ENCODE data around the gene SPAG16.
"Not testable (repeated sequence)": the region's sequence is repeated elsewhere in the genome, so short reads cannot be mapped to it uniquely, and the experiment has no call there.

Gene SPAG16

GRCh38 chr2:213559053-213559452, 274.8 kb downstream of the SPAG16 start:
- DNase-seq: no peak

- no peak for DNase-seq
Observed at GRCh38 chr2:213561759-213562158, 277.5 kb downstream of the SPAG16 start.

- DNase-seq: no peak
Observed at GRCh38 chr2:213562539-213563180, 278.4 kb downstream of the SPAG16 start.

GRCh38 chr2:213566846-213567245, 282.6 kb downstream of the SPAG16 start:
- no peak for DNase-seq

GRCh38 chr2:213609570-213610170, 325.4 kb downstream of the SPAG16 start:
- no peak for DNase-seq

GRCh38 chr2:213627054-213627710, 342.9 kb downstream of the SPAG16 start:
- DNase-seq: no peak

GRCh38 chr2:213627835-213628460, 343.7 kb downstream of the SPAG16 start:
- no peak for DNase-seq

- no peak for DNase-seq
Observed at GRCh38 chr2:213640738-213641425, 356.6 kb downstream of the SPAG16 start.

- DNase-seq: no peak
Observed at GRCh38 chr2:213644926-213645325, 360.7 kb downstream of the SPAG16 start.

- no peak for DNase-seq
Observed at GRCh38 chr2:213649176-213649575, 364.9 kb downstream of the SPAG16 start.

- no peak for DNase-seq
Observed at GRCh38 chr2:213664817-213665216, 380.6 kb downstream of the SPAG16 start.

- DNase-seq: no peak
Observed at GRCh38 chr2:213669657-213670056, 385.4 kb downstream of the SPAG16 start.

- no peak for DNase-seq
Observed at GRCh38 chr2:213678437-213679218, 394.4 kb downstream of the SPAG16 start.

GRCh38 chr2:213679894-213680293, 395.6 kb downstream of the SPAG16 start:
- no peak for DNase-seq

GRCh38 chr2:213682276-213682675, 398.0 kb downstream of the SPAG16 start:
- no peak for DNase-seq

- no peak for DNase-seq
Observed at GRCh38 chr2:213688133-213688532, 403.9 kb downstream of the SPAG16 start.

- not testable (repeated sequence) for DNase-seq
Observed at GRCh38 chr2:213688825-213689224, 404.6 kb downstream of the SPAG16 start.

- DNase-seq: no peak
Observed at GRCh38 chr2:213689585-213689984, 405.3 kb downstream of the SPAG16 start.

- DNase-seq: no peak
Observed at GRCh38 chr2:213691351-213691750, 407.1 kb downstream of the SPAG16 start.

GRCh38 chr2:213696442-213696841, 412.2 kb downstream of the SPAG16 start:
- DNase-seq: no peak

GRCh38 chr2:213701365-213701764, 417.1 kb downstream of the SPAG16 start:
- DNase-seq: not testable (repeated sequence)

- no peak for DNase-seq
Observed at GRCh38 chr2:213703406-213704098, 419.3 kb downstream of the SPAG16 start.

Measured in T1000 (cell line).